ENCODE results near the gene MAP3K4. TPM values are rescaled to one million over a fixed set of nuclear protein-coding genes. Genes with fewer than 3 reads are reported as not detected.

Gene MAP3K4
- total RNA-seq, 2 experiments from 2014 or later: 46.2 to 53.7 TPM

DNA sequence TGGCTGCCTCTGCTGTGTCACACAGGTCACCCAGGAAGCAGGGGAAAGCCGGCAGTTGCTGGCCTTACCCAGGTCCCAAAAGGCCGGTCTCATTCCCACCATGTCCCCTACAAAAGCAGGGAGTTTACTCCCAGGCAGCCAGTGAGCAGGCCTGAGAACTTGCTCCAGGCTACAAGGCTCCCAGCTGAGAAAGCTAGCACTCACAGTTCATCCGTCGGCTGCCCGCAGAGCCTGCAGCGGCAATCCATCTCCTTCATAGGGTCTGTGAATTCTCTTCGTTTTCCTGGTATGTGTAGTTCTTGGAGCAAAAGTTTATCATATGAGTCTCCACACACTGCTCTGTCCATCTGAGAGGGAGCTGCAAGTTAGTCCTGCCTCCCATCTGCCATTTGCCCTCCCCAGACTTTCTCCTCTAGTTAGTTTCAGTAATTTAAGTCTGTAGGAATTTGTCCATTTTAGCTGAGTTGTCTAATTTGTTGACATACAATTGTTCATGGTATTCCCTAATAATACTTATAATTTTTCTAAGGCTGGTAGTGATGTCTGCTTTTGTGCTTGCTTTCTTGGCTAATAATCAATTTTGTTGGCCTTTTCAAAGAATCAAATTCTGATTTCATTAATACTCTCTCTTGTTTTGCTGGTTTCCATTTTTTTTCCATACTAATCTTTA lies 135.6 kb downstream of the MAP3K4 start:
- ATAC-seq (ENCODE audit: low read depth): no peak
- Mint-ChIP-seq H3K9me3 (peaks cover 8% of the 10 kb centered on the region), H3K4me3 (no peak overlapping the region), H3K27me3 (no peaks in the 10 kb centered on the region), H3K27ac (no peak overlapping the region), H3K36me3 (peaks cover 44% of the 10 kb centered on the region), H3K4me1 (peaks cover 9% of the 10 kb centered on the region)
- no peak for DNase-seq
- POLR2A ChIA-PET: no interaction called here

DNA sequence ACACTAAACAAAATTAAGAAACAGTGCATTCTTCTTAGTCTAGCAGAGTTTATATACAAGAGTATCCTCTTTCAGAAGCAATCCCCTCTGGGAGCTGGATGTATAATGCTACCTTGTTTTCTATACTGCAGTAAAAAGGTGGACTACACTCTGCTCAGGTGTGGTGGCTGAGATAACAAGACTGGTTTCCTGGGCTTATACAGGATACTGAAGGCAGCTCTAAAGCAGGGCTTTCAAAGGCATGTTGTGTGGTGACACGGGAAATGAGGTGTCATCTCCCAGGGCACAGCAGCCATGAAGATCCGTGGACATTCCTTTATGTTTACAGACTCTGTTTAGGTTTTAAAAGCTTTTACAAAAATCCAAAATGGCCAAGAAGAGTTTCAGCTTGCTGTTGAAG lies 136.7 kb downstream of the MAP3K4 start:
- DNase-seq: no peak
- Mint-ChIP-seq H3K4me3 (no peak overlapping the region), H3K4me1 (peaks cover 9% of the 10 kb centered on the region), H3K9me3 (peaks cover 6% of the 10 kb centered on the region), H3K27ac (no peak overlapping the region), H3K27me3 (no peaks in the 10 kb centered on the region), H3K36me3 (peaks cover 38% of the 10 kb centered on the region)
- no peak for ATAC-seq (ENCODE audit: low read depth)
- POLR2A ChIA-PET: no interaction called here

DNA sequence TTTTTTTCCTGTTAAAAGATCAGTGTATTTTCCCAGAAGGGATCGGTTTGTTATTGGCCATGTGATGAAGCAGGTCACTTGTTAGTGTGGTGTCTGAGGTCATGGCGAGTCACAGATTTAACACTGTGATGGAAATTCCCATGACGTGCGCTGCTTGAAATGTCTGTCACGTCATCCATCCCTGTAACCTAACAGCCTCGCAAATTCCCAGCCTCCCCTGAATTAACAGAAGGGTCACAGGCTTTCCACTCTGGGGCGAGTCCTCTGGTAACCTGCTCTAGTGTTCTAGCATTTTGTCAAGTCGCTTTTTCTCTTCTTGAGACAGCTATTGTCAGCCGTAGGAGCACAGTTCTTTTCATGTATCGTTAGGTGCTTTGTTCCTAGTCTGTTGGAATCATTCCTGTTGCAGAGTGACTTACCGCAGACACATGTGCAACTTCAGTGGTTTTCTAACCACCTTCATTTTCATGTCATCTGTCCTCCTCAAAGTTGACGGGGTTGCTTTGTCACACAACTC lies 137.2 kb downstream of the MAP3K4 start:
- ATAC-seq (ENCODE audit: low read depth) (peak; percentile 39), DNase-seq (no peak)
- H3K27me3 Mint-ChIP-seq: no peaks in the 10 kb centered on the region
- H3K4me1 Mint-ChIP-seq: peaks cover 9% of the 10 kb centered on the region
- no peak overlapping the region for H3K4me3 Mint-ChIP-seq
- H3K27ac Mint-ChIP-seq: no peak overlapping the region
- H3K9me3 Mint-ChIP-seq: peaks cover 6% of the 10 kb centered on the region
- POLR2A ChIA-PET: no interaction called here
- H3K36me3 Mint-ChIP-seq: peaks cover 33% of the 10 kb centered on the region

DNA sequence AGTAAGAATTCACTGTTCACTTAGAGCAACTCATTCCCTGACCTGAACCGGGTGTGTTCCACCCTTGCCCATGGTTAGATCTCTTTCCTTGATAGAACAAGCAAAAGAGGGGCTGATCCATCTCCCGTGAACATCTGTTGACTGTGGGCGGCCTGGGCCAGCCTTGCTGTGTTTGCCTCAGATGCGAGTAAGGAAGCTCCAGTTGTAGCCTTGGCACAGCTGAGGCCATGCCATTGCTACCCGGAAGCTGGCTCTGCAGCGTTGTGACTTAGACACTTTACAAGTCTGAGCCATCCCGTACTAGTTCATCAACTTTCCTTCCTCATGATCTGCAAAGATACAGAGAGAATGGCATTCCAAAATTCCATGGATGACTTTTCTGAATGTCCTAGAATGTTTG lies 139.0 kb downstream of the MAP3K4 start:
- H3K4me1 Mint-ChIP-seq: peaks cover 9% of the 10 kb centered on the region
- no peak overlapping the region for H3K27ac Mint-ChIP-seq
- DNase-seq (no peak), ATAC-seq (ENCODE audit: low read depth) (no peak)
- H3K4me3 Mint-ChIP-seq: no peak overlapping the region
- POLR2A ChIA-PET: no interaction called here
- H3K27me3 Mint-ChIP-seq: no peaks in the 10 kb centered on the region
- H3K9me3 Mint-ChIP-seq: no peaks in the 10 kb centered on the region
- peaks cover 17% of the 10 kb centered on the region for H3K36me3 Mint-ChIP-seq

DNA sequence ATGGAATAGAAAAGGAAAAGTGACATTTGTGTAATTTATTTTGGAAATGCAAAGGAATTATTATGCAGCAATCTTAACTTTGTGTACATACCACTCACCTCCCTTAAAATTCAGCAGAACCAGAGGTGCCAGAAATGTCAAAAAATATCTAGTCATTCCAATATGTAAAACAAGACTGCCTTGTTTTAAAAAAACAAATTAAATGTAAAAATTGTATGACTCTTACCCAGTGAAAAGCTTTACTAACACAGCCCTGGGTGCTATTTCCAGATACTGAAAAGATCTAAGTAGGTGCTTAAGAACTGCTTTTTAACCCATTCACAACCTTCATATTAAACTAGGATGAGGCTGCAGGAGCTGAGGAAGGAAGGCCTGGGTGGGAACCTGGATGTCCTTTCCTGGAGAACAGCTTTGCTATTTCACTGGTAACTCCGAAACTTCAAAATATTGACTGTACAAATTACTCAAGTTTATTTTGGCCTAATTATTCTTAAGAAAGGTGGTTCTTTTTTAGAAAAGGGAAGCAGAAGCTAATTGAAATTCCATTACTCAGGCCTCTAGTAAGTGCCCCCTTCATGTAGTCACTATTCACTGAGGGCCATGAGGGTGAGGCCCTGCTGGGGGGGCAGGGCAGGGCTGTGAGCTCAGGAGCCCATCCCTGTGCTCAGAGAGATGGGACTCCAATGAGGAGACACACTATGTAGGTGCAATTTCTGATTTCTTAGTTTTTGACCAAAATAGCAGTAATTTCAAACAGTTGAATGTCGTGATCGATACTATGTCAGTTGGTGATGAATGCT lies 139.6 kb downstream of the MAP3K4 start:
- no peak overlapping the region for H3K27ac Mint-ChIP-seq
- peaks cover 9% of the 10 kb centered on the region for H3K4me1 Mint-ChIP-seq

DNA sequence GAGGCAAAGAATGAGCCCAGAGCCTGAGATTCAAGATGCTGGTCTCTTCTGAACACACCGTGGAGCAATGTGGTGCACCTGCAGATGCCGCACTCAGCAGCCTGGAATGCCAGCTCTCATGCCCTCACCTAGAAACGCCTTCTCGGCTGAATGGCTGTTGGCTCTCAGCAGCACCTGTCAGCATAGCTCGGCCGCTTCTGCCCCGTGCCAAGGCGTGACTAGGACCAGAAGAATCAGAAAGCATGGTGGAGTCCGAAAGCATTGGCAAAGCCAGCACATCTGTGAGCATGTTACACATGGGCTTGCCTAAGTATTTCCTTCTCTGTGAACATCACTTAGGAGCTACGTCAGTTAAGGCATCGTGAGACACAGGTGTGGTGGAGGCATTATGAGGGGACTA lies 140.8 kb downstream of the MAP3K4 start:
- Mint-ChIP-seq H3K36me3 (peaks cover 4% of the 10 kb centered on the region), H3K27me3 (no peaks in the 10 kb centered on the region), H3K4me1 (peaks cover 9% of the 10 kb centered on the region), H3K27ac (no peak overlapping the region), H3K4me3 (no peak overlapping the region), H3K9me3 (no peaks in the 10 kb centered on the region)
- POLR2A ChIA-PET: no interaction called here
- ATAC-seq (ENCODE audit: low read depth) (no peak), DNase-seq (no peak)

More for the DNA sequence above, 139.6 kb downstream of the MAP3K4 start:
- ATAC-seq (ENCODE audit: low read depth) (no peak), DNase-seq (no peak)
- Mint-ChIP-seq H3K27me3 (no peaks in the 10 kb centered on the region), H3K4me3 (no peak overlapping the region), H3K9me3 (no peaks in the 10 kb centered on the region), H3K36me3 (peaks cover 12% of the 10 kb centered on the region)
- POLR2A ChIA-PET: no interaction called here

DNA sequence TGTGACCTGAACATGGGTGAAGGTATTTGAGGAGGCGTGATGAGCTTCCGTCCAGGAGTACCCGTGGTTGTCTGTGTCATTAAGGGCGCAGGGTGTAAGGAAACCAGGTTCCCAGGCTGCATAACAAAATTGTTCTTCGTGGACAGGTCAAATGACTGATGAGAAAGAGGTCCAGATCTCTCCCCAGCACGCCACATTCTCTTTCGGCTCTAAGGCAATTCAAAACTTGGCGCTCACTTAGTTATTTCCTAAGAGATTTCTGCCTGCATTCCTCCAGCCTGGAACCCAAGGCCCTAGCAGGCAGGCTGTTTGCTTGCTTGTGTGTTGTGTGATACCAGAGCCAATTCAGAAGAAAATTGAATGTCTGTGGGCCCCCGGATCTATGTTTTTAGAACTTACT lies 142.4 kb downstream of the MAP3K4 start:
- Mint-ChIP-seq H3K9me3 (no peaks in the 10 kb centered on the region), H3K27ac (no peak overlapping the region), H3K4me1 (peaks cover 2% of the 10 kb centered on the region), H3K36me3 (peaks cover 2% of the 10 kb centered on the region), H3K27me3 (no peaks in the 10 kb centered on the region), H3K4me3 (no peak overlapping the region)
- DNase-seq (no peak), ATAC-seq (ENCODE audit: low read depth) (no peak)
- POLR2A ChIA-PET: no interaction called here

DNA sequence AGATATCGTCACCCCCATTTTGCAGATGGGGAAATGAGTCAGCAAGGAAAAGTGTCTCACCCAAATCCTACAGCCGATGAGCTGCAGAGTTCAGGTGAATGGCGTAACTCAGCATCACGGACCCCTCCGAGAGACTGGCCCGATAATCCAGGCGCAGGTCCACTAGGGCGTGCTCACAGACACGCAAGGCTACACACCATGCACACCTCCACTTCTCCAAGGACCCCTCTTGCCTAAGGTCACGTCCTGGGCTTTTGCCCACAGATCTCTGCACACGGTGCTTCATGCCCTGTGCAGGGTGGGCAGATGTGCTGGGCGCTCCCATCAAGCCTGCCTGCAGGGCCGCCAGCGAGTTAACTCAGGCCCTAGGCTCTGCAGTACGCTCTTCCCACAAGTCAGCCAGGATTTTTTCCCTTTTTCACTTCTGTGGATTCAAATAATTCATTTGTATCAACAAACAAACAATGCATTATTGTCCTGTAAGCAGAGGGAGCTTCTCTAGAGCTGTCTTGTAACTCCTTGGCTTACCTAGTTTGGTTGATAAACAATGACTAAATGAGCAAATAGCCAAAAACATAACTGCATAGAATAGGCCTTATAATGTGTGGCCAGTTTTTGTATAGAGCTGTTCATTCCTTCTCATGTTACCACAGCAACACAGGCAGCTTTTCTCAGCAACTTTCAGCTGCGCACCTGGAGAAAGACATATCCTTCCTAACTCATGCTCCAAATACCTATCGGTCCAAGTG lies 143.2 kb downstream of the MAP3K4 start:
- POLR2A ChIA-PET: no interaction called here
- no peak overlapping the region for H3K4me3 Mint-ChIP-seq
- H3K27ac Mint-ChIP-seq: no peak overlapping the region
- H3K9me3 Mint-ChIP-seq: no peaks in the 10 kb centered on the region
- DNase-seq (no peak), ATAC-seq (ENCODE audit: low read depth) (no peak)
- no peaks in the 10 kb centered on the region for H3K4me1 Mint-ChIP-seq
- peaks cover under 1% of the 10 kb centered on the region for H3K36me3 Mint-ChIP-seq
- no peaks in the 10 kb centered on the region for H3K27me3 Mint-ChIP-seq

DNA sequence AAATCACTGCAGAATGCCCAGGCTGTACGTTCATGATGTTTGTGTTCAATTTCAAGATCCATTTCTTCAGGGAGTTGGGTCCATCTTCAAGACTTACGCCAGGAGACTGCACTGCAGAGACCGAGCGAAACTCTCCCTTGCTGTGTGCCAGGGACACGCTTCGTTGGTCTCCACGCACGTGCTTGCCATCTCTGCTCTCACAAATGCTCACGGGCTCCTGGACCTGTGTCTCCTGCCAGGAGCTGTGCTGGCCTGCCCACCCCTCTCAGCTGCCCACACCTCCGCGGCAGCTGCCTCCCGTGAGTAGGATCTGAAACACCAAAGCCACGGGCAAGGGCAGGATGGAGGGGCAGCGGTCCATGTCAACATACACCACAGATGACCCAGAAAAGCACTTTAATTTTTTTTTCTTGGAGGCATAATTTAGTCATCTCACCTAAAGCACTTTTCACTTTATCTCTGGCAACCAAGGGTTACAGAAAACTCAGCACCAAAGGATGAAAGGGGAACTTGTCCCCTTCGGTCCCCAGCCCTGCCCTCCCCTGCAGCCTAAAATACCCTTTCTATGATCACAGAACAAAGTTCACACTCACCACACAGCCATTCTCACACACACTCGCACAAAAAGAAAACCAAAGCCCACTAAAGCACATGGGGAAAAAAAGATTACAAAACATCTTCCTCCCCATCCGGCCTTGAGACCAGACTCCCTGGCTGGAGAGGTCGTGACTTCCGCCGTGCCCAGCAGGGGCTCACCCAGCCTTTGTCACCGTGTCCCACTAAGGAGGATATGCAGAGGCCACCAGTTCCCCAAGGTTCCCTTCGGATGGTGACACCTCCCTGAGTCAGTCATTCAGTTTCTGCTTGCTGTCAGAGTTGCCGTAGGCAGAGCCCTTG lies 144.4 kb downstream of the MAP3K4 start:
- POLR2A ChIA-PET: no interaction called here
- Mint-ChIP-seq H3K9me3 (no peaks in the 10 kb centered on the region), H3K27me3 (no peaks in the 10 kb centered on the region), H3K4me3 (no peak overlapping the region), H3K4me1 (no peaks in the 10 kb centered on the region), H3K27ac (no peak overlapping the region), H3K36me3 (no peaks in the 10 kb centered on the region)
- DNase-seq (no peak), ATAC-seq (ENCODE audit: low read depth) (no peak)

DNA sequence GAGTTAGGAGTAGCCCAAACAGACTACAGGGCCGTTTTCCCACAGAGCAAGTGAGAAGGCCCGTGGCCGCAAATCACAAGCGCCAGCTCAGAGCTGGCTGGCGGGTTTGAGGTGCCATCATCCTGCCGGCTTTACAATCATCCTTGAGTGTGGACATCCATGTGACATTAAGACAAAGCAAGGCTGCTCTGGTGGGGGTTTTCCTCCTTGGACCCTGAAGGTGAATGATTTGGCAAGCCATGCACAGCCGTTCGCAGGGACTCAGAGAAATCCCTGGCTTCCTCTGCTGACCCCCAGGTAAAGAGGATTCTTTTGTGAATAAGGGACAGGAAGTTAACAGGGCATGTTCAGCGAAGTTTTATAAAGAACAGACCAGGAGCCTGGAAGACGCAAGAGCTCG lies 145.1 kb downstream of the MAP3K4 start:
- no peak for DNase-seq
- Mint-ChIP-seq H3K9me3 (no peaks in the 10 kb centered on the region), H3K4me1 (no peaks in the 10 kb centered on the region), H3K4me3 (no peak overlapping the region), H3K36me3 (no peaks in the 10 kb centered on the region), H3K27ac (no peak overlapping the region), H3K27me3 (no peaks in the 10 kb centered on the region)
- POLR2A ChIA-PET: no interaction called here
- ATAC-seq (ENCODE audit: low read depth): no peak

DNA sequence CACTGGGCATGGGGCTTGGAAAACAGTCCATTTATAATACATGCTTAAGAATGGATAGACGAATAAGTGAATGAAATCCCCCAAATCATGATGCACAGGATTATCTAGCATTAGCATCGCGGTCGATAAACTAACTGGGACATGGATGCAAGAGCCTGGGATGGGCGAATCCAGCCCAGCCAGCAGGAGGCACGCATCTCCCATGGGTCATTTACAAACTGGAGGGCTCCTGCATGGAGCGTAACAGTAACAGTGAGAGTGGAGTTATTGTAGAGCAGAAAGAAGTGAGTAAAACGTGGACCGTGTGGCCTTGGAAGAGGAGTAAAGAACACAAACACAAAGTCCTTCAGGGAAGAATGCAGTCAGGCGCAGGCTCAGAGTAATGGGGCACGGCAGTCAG lies 145.8 kb downstream of the MAP3K4 start:
- Mint-ChIP-seq H3K27ac (no peak overlapping the region), H3K27me3 (no peaks in the 10 kb centered on the region), H3K4me1 (no peaks in the 10 kb centered on the region), H3K9me3 (no peaks in the 10 kb centered on the region), H3K36me3 (no peaks in the 10 kb centered on the region), H3K4me3 (no peak overlapping the region)
- POLR2A ChIA-PET: no interaction called here
- ATAC-seq (ENCODE audit: low read depth) (no peak), DNase-seq (no peak)

DNA sequence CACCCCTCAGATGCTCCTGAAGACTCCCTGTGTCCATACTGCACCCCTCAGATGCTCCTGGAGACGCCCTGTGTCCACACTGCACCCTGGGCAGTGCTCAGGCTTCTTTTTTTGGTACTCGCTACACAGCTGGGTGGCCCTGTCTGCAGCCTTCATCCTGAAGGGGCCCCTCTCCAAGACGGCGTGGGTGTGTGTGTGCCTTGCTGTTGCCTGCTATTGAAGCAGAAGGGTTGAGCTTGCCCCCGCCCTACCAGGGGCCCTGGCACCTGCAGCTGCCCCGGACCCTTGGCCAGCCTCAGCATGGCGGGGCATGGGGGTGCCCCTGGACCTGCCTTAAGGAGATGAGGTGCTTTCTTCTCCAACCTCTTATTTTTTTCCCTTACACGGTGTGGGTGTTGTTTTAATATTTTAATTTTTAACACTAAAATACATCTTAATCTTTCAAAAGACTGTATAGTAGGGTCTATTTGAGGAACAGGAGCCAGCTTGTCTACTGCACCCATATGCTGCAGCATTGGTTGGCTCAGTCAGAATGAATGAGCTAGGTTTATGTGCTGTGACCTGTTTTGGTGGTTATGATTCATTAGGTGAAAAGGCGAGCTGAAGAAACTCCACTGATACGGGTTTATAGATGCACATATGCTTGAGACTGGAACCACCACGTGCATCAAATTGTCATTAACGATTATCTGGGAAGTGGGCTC lies 146.4 kb downstream of the MAP3K4 start:
- DNase-seq (no peak), ATAC-seq (ENCODE audit: low read depth) (no peak)
- Mint-ChIP-seq H3K27ac (no peak overlapping the region), H3K27me3 (no peaks in the 10 kb centered on the region), H3K4me3 (no peak overlapping the region), H3K36me3 (no peaks in the 10 kb centered on the region), H3K9me3 (no peaks in the 10 kb centered on the region), H3K4me1 (no peaks in the 10 kb centered on the region)
- POLR2A ChIA-PET: no interaction called here
